ENCODE measurements around the gene INTS12.

DNA sequence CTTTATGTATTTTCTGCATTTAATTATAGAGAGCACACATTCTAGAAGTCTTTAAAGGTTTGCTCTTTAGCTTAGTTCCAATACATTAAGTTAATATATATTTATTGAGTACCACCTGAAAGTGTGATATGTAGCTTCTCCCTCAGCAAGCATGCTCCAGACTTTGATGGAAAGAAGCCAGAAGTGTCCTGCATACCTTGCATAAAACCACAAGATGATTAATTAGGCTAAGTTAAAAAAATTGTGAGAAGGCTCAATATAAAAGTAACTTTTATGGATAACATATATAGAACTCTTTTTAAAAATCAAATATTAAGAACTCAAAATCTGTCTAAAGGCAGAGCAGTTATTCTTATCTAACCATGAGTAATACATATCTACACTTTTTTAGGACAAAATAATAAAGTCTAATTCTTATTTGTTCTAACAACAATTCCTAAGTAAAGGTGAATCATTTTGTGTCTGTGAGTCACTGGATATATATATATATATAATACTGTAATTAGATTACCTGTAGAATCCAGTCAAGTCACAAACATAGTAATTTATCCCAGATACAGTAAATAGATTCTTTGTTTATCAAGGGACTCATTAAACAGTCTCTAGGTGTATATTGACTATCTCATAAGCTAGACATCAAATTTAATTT, 51.2 kb downstream of the INTS12 start:
- TF ChIP-seq LEF1 (IDR thresholded peaks at IDR 0.05; ENCODE audit: borderline replicate concordance) (no peak), FOXA1 (IDR thresholded peaks at IDR 0.05) (no peak), TARDBP (IDR thresholded peaks at IDR 0.05) (no peak), FOXK2 (IDR thresholded peaks at IDR 0.05) (no peak), FOXM1 (IDR thresholded peaks at IDR 0.05; ENCODE audit: borderline replicate concordance) (no peak), BHLHE40 (IDR thresholded peaks at IDR 0.05; ENCODE audit: borderline replicate concordance) (no peak)

All from HEK293T (cell line).